KMS-11 (cell line): Measurements from ENCODE around the gene ZNF784.

Source experiments
- H2AFZ ChIP-seq: fragments of 200-600 bp; sonication (generic); 2 replicates; pipeline ENCODE4 v1.6.1; 2016; ENCODE audit warnings: antibody characterized with exemption, mixed run types, low read depth
- H3K27ac ChIP-seq: fragments of 200-600 bp; sonication (generic); 2 replicates; pipeline ENCODE4 v1.6.1; 2016; ENCODE audit warnings: mild to moderate bottlenecking, mixed run types
- H3K27me3 ChIP-seq: fragments of 200-600 bp; sonication (generic); 2 replicates; pipeline ENCODE4 v1.6.1; 2017; ENCODE audit warnings: mild to moderate bottlenecking, low read depth, mixed run types, moderate library complexity; ENCODE audit not compliant: insufficient read depth
- H3K36me3 ChIP-seq: fragments of 200-600 bp; sonication (generic); 2 replicates; pipeline ENCODE4 v1.6.1; 2017; ENCODE audit warnings: mild to moderate bottlenecking, mixed run types; ENCODE audit not compliant: insufficient read depth
- H3K4me1 ChIP-seq: fragments of 200-600 bp; sonication (generic); 2 replicates; pipeline ENCODE4 v1.6.1; 2016; ENCODE audit warnings: mild to moderate bottlenecking, low read depth, mixed run types; ENCODE audit not compliant: poor library complexity, severe bottlenecking
- H3K4me2 ChIP-seq: fragments of 200-600 bp; sonication (generic); 2 replicates; pipeline ENCODE4 v1.7.0; 2016; ENCODE audit warnings: mild to moderate bottlenecking, mixed run types
- H3K4me3 ChIP-seq: fragments of 200-600 bp; sonication (generic); IDR thresholded peaks from 2 replicates; pipeline ENCODE4 v1.6.1; 2017; ENCODE audit warnings: low read depth, low read length, mixed read lengths; ENCODE audit not compliant: insufficient read depth
- H3K79me2 ChIP-seq: fragments of 200-600 bp; sonication (generic); 2 replicates; pipeline ENCODE4 v1.6.1; 2016; ENCODE audit warnings: low read depth, mixed run types; ENCODE audit not compliant: insufficient read depth
- H3K9ac ChIP-seq: fragments of 200-600 bp; sonication (generic); 2 replicates; pipeline ENCODE4 v1.6.1; 2016; ENCODE audit warnings: mild to moderate bottlenecking, mixed run types
- H4K20me1 ChIP-seq: fragments of 200-600 bp; sonication (generic); 2 replicates; pipeline ENCODE4 v1.6.1; 2016; ENCODE audit warnings: mild to moderate bottlenecking, mixed run types; ENCODE audit not compliant: insufficient read depth
- TF ChIP-seq, protein P1 (sequence below): fragments of 200-600 bp; sonication (generic); conservative IDR thresholded peaks from 2 replicates; pipeline ENCODE4 v1.6.1; 2017; ENCODE audit warnings: low read depth, mild to moderate bottlenecking, antibody characterized with exemption, low read length, moderate library complexity, mixed read lengths

Gene ZNF784

DNA sequence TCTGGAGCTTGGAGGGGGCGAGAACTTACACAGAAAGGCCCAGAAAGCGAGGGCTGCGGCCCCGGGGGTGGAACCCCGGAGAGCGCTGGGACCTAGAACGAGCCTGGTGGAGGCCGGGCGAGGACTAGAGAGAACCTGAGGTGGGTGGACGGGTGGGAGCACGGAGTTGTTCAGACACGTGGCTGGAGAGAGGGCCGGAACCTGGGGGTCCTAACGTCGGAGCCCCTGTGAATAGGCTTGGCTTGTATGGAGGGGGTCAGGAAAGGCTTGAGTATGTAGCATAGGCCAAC is 19.5 kb upstream of the ZNF784 start:
- TF ChIP-seq, protein P1, sequence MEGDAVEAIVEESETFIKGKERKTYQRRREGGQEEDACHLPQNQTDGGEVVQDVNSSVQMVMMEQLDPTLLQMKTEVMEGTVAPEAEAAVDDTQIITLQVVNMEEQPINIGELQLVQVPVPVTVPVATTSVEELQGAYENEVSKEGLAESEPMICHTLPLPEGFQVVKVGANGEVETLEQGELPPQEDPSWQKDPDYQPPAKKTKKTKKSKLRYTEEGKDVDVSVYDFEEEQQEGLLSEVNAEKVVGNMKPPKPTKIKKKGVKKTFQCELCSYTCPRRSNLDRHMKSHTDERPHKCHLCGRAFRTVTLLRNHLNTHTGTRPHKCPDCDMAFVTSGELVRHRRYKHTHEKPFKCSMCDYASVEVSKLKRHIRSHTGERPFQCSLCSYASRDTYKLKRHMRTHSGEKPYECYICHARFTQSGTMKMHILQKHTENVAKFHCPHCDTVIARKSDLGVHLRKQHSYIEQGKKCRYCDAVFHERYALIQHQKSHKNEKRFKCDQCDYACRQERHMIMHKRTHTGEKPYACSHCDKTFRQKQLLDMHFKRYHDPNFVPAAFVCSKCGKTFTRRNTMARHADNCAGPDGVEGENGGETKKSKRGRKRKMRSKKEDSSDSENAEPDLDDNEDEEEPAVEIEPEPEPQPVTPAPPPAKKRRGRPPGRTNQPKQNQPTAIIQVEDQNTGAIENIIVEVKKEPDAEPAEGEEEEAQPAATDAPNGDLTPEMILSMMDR: no peak
- Histone ChIP-seq H3K4me2 (peak overlapping the region; percentile 76; the same call in 1 of the 2 replicates), H3K27me3 (no peaks in the 10 kb centered on the region), H3K36me3 (no peaks in the 10 kb centered on the region), H4K20me1 (no peaks in the 10 kb centered on the region), H3K4me1 (peaks cover 17% of the 10 kb centered on the region), H2AFZ (no peak overlapping the region), H3K4me3 (no peak overlapping the region), H3K9ac (peak overlapping the region; percentile 87), H3K27ac (peak overlapping the region; percentile 81), H3K79me2 (peaks cover 36% of the 10 kb centered on the region)

- peak within 1 kb of the TSS; percentile 87 for H3K9ac ChIP-seq
- peaks cover 22% of the 10 kb centered on the region for H3K4me1 ChIP-seq
- H3K79me2 ChIP-seq: peaks cover 36% of the 10 kb centered on the region
- peak within 1 kb of the TSS; percentile 81 for H3K27ac ChIP-seq
- H3K27me3 ChIP-seq: no peaks in the 10 kb centered on the region
- no peak within 1 kb of the TSS for H3K4me3 ChIP-seq
- no peaks in the 10 kb centered on the region for H3K36me3 ChIP-seq
- TF ChIP-seq, protein P1: no peak
- peak within 1 kb of the TSS; percentile 99 for H3K4me2 ChIP-seq
- no peak within 1 kb of the TSS for H2AFZ ChIP-seq
- no peaks in the 10 kb centered on the region for H4K20me1 ChIP-seq
Observed at GRCh38 chr19:55643003-55643886, 18.9 kb upstream of the ZNF784 start, which contains the start of gene ZNF581. TSS of gene ZNF581 (plus strand) at chr19:55643649. CDS start at chr19:55644572, 923 bp downstream.

GRCh38 chr19:55642153-55643002 is 18.0 kb upstream of the ZNF784 start:
- no peaks in the 10 kb centered on the region for H3K27me3 ChIP-seq
- no peaks in the 10 kb centered on the region for H3K36me3 ChIP-seq
- H3K27ac ChIP-seq: peak overlapping the region; percentile 81
- no peak overlapping the region; the same call in 1 of the 2 replicates for H2AFZ ChIP-seq
- H3K79me2 ChIP-seq: peaks cover 40% of the 10 kb centered on the region
- no peaks in the 10 kb centered on the region for H4K20me1 ChIP-seq
- peak overlapping the region; percentile 87 for H3K9ac ChIP-seq
- peak overlapping the region; percentile 99 for H3K4me2 ChIP-seq
- H3K4me3 ChIP-seq: no peak overlapping the region
- peaks cover 22% of the 10 kb centered on the region for H3K4me1 ChIP-seq
- TF ChIP-seq, protein P1: no peak

DNA sequence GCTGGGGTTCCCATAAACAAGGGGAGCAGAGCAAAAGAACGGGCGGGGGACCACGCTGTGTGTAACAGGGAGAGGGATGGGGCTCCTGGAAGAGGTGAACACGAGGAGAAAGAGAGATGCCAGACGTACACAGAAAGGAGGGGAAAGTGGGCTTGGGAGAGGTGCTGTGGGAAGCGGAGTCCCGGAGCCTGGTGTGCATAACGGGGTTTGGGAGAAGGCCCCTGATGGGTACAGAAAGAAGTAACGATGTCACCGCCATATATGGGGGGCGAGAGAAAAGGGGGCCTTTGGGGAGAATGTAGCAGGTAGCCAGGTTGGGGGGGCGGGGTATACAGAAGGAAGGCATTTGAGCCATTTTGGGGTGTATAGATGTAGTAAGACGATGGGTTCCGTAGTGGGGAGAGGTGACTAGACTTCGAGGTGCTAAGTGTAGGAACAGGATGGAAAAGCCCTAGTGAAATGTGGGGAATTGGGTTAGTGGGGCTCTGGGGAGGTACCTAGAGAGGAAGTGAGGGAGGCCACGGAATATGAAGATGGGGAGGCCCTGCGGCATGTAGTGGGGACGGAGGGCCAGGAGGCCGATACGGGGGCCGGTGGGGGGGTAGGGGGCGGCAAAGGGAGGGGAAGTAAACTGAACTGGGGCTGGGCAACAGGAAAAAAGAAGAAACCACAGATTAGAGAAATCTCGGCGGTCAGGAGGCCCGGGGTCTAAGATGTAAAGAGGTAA is 17.2 kb upstream of the ZNF784 start:
- no peaks in the 10 kb centered on the region for H3K27me3 ChIP-seq
- H3K79me2 ChIP-seq: peaks cover 43% of the 10 kb centered on the region
- H3K4me3 ChIP-seq: no peak overlapping the region
- peak overlapping the region; percentile 99 for H3K4me2 ChIP-seq
- no peaks in the 10 kb centered on the region for H4K20me1 ChIP-seq
- H3K9ac ChIP-seq: peak overlapping the region; percentile 87
- H2AFZ ChIP-seq: peak overlapping the region; percentile 34
- no peaks in the 10 kb centered on the region for H3K36me3 ChIP-seq
- TF ChIP-seq, protein P1: no peak
- peaks cover 22% of the 10 kb centered on the region for H3K4me1 ChIP-seq
- H3K27ac ChIP-seq: peak overlapping the region; percentile 81
